CD4-positive, alpha-beta memory T cell (primary cell): ENCODE results near the gene IFNL4. TPM values are rescaled to one million over a fixed set of nuclear protein-coding genes. Genes with fewer than 3 reads are reported as not detected.
"Not testable (repeated sequence)": the region's sequence is repeated elsewhere in the genome, so short reads cannot be mapped to it uniquely, and the experiment has no call there.

ENCODE experiments used
- CTCF ChIA-PET: fragments of 350-600 bp; sonication (Branson Sonifier 250); formaldehyde crosslinking; loops from one replicate; lab custom pipeline; 2021; ENCODE audit warnings: inconsistent platforms; ENCODE audit not compliant: partially characterized antibody; lab: Charles Lee
- POLR2A ChIA-PET: fragments of 350-600 bp; sonication (Branson Sonifier 250); formaldehyde crosslinking; loops from one replicate; lab custom pipeline; 2021; ENCODE audit not compliant: partially characterized antibody; lab: Charles Lee
- DNase-seq, 5 donors: peaks; one replicate each; pipeline versions ENCODE4 v3.0.0 to v3.0.0-alpha.2; 2020 to 2022; ENCODE audit warnings: mixed read lengths in 1 of 5
- H3K27ac ChIP-seq: one replicate; pipeline ENCODE4 v1.7.0; 2013; ENCODE audit warnings: low read depth, low read length
- H3K27me3 ChIP-seq: 2 replicates; pipeline ENCODE4 v1.7.0; 2013; ENCODE audit warnings: mild to moderate bottlenecking, low read length, moderate library complexity; ENCODE audit not compliant: insufficient read depth
- H3K36me3 ChIP-seq: 2 replicates; pipeline ENCODE4 v1.7.0; 2013; ENCODE audit warnings: mild to moderate bottlenecking, low read length, moderate library complexity; ENCODE audit not compliant: insufficient read depth
- H3K4me1 ChIP-seq: 2 replicates; pipeline ENCODE4 v1.7.0; 2013; ENCODE audit warnings: mild to moderate bottlenecking, low read length, moderate library complexity; ENCODE audit not compliant: insufficient read depth
- H3K4me3 ChIP-seq, 2 donors: one replicate each; pipeline ENCODE4 v1.7.0; 2013; ENCODE audit warnings: low read length in 2 of 2, mild to moderate bottlenecking in 1 of 2
- H3K9me3 ChIP-seq, 2 donors: one replicate each; pipeline ENCODE4 v1.7.0; 2013; ENCODE audit warnings: low read length in 2 of 2, control low read depth in 1 of 2; ENCODE audit not compliant: control insufficient read depth in 1 of 2
- H3K27ac Mint-ChIP-seq, 7 donors: one replicate each; pipeline ENCODE4 v1.8.0; 2020 to 2021; ENCODE audit warnings: mixed read lengths in 7 of 7, mild to moderate bottlenecking in 6 of 7, inconsistent platforms in 3 of 7, moderate library complexity in 3 of 7
- H3K27me3 Mint-ChIP-seq, 2 donors: one replicate each; pipeline ENCODE4 v1.8.0; 2020 to 2021; ENCODE audit warnings: mixed read lengths in 2 of 2
- H3K36me3 Mint-ChIP-seq, 2 donors: one replicate each; pipeline ENCODE4 v1.8.0; 2020 to 2021; ENCODE audit warnings: mixed read lengths in 2 of 2, inconsistent platforms in 1 of 2, mild to moderate bottlenecking in 1 of 2
- H3K4me1 Mint-ChIP-seq, 4 donors: one replicate each; pipeline ENCODE4 v1.8.0; 2020 to 2021; ENCODE audit warnings: mixed read lengths in 4 of 4, mild to moderate bottlenecking in 1 of 4
- H3K4me3 Mint-ChIP-seq, 8 donors: one replicate each; pipeline ENCODE4 v1.8.0; 2020 to 2021; ENCODE audit warnings: mixed read lengths in 8 of 8, mild to moderate bottlenecking in 7 of 8, moderate library complexity in 6 of 8, inconsistent platforms in 3 of 8
- H3K9me3 Mint-ChIP-seq, 8 donors: one replicate each; pipeline ENCODE4 v1.8.0; 2020 to 2021; ENCODE audit warnings: mixed read lengths in 8 of 8, mild to moderate bottlenecking in 5 of 8, inconsistent platforms in 3 of 8, moderate library complexity in 1 of 8
- intact Hi-C: fragments of 100-400 bp; cut with micrococcal nuclease; formaldehyde crosslinking; loops from one replicate; pipeline ENCODE4 v1.15.1; 2023
- polyA plus RNA-seq, 2 donors: library from polyadenylated mRNA; unstranded; fragments of 300-500 nt; fragmentation: Illumina TruSeq; gene quantifications; one replicate each; pipeline ENCODE4 v1.2.3, GENCODE V29; 2021
- total RNA-seq, 2 experiments: library from RNA; stranded (reverse); gene quantifications; one replicate each; pipeline ENCODE4 v1.2.3, GENCODE V29; 2021

Gene IFNL4
- total and polyA plus RNA-seq, 4 experiments from 2014 or later = not detected

DNA sequence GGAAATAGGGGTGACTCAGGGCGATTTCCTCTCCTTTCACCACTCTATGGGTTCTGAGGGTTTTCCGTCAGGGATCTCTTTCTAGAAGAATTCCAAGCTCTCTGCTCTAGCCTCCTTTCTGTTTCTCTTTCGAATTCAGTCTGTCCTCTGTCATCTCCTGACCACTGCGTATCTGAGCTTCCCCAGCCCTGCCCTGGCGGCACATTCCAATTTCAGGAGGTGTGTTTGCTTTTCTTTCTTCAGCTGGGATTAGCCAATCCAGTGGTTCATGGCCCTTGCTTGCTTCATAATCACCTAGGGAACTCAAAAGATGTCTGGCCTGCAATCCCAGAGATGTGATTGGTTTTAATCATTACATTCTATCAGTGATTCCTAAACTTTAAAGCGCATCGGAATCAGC lies 28.9 kb upstream of the IFNL4 start:
- Histone ChIP-seq H3K9me3 (no peaks in the 10 kb centered on the region), H3K4me1 (no peaks in the 10 kb centered on the region), H3K4me3 (no peak overlapping the region), H3K27me3 (no peaks in the 10 kb centered on the region), H3K27ac (no peak overlapping the region), H3K36me3 (no peaks in the 10 kb centered on the region)
- no peaks in the 10 kb centered on the region for H3K4me1 Mint-ChIP-seq
- peaks cover 6% of the 10 kb centered on the region in 2 donors for H3K27me3 Mint-ChIP-seq
- intact Hi-C loops = no loop called here
- H3K9me3 Mint-ChIP-seq = peaks cover 0 to 11% (median 7%) of the 10 kb centered on the region in 8 donors
- H3K36me3 Mint-ChIP-seq = no peaks in the 10 kb centered on the region
- ChIA-PET POLR2A (no interaction called here), CTCF (no interaction called here)
- H3K27ac Mint-ChIP-seq = no peak overlapping the region
- H3K4me3 Mint-ChIP-seq = no peak overlapping the region
- no peak for DNase-seq

DNA sequence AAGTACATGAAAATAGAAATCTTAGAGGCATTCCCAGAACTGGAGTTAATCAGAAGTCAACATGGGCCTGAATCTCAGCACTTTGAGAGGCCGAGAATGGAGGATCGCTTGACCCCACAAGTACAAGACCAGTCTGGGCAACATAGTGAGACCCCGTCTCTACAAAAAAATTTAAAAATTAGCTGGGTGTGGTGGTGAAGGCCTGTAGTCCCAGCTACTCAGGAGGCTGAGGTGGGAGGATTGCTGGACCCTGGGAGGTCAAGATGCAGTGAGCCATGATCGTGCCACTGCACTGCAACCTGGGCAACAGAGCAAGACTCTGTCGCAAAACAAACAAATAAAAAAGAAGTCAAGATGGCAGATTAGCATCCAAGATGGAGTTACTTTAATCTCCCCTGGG lies 28.1 kb upstream of the IFNL4 start:
- Histone ChIP-seq H3K9me3 (no peaks in the 10 kb centered on the region), H3K4me1 (no peaks in the 10 kb centered on the region), H3K27ac (no peak overlapping the region), H3K36me3 (no peaks in the 10 kb centered on the region), H3K27me3 (no peaks in the 10 kb centered on the region), H3K4me3 (no peak overlapping the region)
- H3K4me1 Mint-ChIP-seq = no peaks in the 10 kb centered on the region
- peaks cover 0 to 5% (median 2%) of the 10 kb centered on the region in 8 donors for H3K9me3 Mint-ChIP-seq
- no peak overlapping the region for H3K4me3 Mint-ChIP-seq
- no peak for DNase-seq
- intact Hi-C loops = no loop called here
- H3K27ac Mint-ChIP-seq = no peak overlapping the region
- ChIA-PET CTCF (no interaction called here), POLR2A (no interaction called here)
- H3K36me3 Mint-ChIP-seq = no peaks in the 10 kb centered on the region
- peaks cover 3 to 6% of the 10 kb centered on the region in 2 donors for H3K27me3 Mint-ChIP-seq

GRCh38 chr19:39275578-39275977 lies 26.9 kb upstream of the IFNL4 start:
- intact Hi-C loops = no loop called here
- peaks cover 0 to 4% (median 0%) of the 10 kb centered on the region in 8 donors for H3K9me3 Mint-ChIP-seq

DNA sequence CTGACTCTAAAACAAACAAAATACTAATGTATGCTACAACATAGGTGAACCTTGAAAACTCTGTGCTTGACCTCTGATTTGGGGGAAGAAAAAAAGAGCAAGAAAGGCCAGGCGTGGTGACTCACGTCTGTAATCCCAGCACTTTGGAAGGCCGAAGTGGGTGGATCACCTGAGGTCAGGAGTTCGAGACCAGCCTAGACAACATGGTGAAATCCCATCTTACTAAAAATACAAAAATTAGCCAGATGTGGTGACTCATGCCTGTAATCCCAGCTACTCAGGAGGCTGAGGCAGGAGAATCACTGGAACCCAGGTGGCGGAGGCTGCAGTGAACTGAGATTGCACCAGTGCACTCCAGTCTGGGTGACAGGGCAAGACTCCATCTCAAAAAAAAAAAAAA lies 25.2 kb upstream of the IFNL4 start:
- H3K27me3 Mint-ChIP-seq, H3K4me1 ChIP-seq, POLR2A ChIA-PET, DNase-seq, H3K9me3 Mint-ChIP-seq, H3K36me3 Mint-ChIP-seq, H3K4me3 ChIP-seq, CTCF ChIA-PET, H3K4me3 Mint-ChIP-seq, H3K36me3 ChIP-seq, H3K9me3 ChIP-seq, H3K27ac ChIP-seq, intact Hi-C loops, H3K27me3 ChIP-seq, H3K4me1 Mint-ChIP-seq: not testable (repeated sequence)
- H3K27ac Mint-ChIP-seq = peak overlapping the region in 1 of 7 donors; percentile 23

More at GRCh38 chr19:39275578-39275977, 26.9 kb upstream of the IFNL4 start:
- Mint-ChIP-seq H3K36me3 (no peaks in the 10 kb centered on the region), H3K27ac (peak overlapping the region in 1 of 7 donors; percentile 38), H3K4me3 (no peak overlapping the region), H3K27me3 (peaks cover 6 to 8% of the 10 kb centered on the region in 2 donors), H3K4me1 (no peaks in the 10 kb centered on the region)
- no peak for DNase-seq
- Histone ChIP-seq H3K4me3 (no peak overlapping the region), H3K4me1 (no peaks in the 10 kb centered on the region), H3K27me3 (no peaks in the 10 kb centered on the region), H3K9me3 (no peaks in the 10 kb centered on the region), H3K27ac (no peak overlapping the region), H3K36me3 (no peaks in the 10 kb centered on the region)
- CTCF ChIA-PET = no interaction called here
- POLR2A ChIA-PET = no interaction called here

DNA sequence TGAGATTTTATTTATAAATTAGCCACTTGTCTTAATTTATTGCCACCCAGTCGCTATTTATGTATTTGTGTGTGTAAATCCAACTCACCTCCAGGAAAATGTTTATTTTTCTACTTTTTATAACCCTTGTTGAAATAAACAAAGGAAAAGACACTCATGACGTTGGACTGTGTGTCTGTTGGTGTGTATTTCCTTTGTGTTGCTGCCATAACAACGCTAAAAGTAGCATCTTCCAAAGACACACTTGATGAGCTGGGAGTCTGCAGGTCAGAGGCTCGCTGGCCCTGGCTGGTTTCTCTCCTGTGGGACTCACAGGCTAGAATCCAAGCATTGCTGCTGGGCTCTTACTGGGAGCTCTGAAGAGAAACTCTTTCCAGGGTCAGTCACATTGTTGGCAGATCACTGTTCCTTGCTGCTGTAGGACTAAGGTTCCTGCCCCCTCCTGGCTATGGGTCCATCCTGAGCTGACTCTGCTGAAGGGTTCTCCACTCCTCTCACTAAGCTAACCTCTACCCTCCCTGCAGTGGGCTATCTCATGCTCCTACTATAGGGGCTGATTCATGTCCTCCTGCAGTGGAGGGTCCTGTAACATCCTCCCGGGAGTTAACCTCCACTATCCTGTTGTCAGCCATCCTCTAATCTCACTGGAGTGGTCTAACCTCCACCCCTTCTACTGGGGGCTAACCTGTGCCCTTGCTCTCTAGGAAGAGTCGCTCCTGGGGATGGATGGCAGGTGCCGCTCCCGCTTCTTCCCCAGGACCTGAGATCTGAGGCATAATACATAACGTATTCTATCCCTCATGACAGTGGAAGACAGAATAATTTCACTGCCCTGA lies 21.6 kb upstream of the IFNL4 start:
- Mint-ChIP-seq H3K27ac (no peak overlapping the region), H3K4me3 (no peak overlapping the region)

GRCh38 chr19:39269369-39269768 lies 20.7 kb upstream of the IFNL4 start:
- DNase-seq, H3K9me3 ChIP-seq, H3K4me3 Mint-ChIP-seq, H3K27ac Mint-ChIP-seq, H3K4me1 ChIP-seq, H3K36me3 Mint-ChIP-seq, H3K4me3 ChIP-seq, H3K27ac ChIP-seq, H3K36me3 ChIP-seq, H3K9me3 Mint-ChIP-seq, intact Hi-C loops, CTCF ChIA-PET, H3K4me1 Mint-ChIP-seq, H3K27me3 ChIP-seq, H3K27me3 Mint-ChIP-seq, POLR2A ChIA-PET: not testable (repeated sequence)

More for the DNA sequence above, 21.6 kb upstream of the IFNL4 start:
- Histone ChIP-seq H3K36me3 (no peaks in the 10 kb centered on the region), H3K9me3 (no peaks in the 10 kb centered on the region), H3K27me3 (no peaks in the 10 kb centered on the region), H3K4me3 (no peak overlapping the region), H3K27ac (no peak overlapping the region), H3K4me1 (no peaks in the 10 kb centered on the region)
- Mint-ChIP-seq H3K27me3 (peaks cover 8% of the 10 kb centered on the region in 2 donors), H3K4me1 (no peaks in the 10 kb centered on the region), H3K36me3 (no peaks in the 10 kb centered on the region), H3K9me3 (no peaks in the 10 kb centered on the region)
- CTCF ChIA-PET = no interaction called here
- DNase-seq = no peak
- intact Hi-C loops = no loop called here
- POLR2A ChIA-PET = no interaction called here

DNA sequence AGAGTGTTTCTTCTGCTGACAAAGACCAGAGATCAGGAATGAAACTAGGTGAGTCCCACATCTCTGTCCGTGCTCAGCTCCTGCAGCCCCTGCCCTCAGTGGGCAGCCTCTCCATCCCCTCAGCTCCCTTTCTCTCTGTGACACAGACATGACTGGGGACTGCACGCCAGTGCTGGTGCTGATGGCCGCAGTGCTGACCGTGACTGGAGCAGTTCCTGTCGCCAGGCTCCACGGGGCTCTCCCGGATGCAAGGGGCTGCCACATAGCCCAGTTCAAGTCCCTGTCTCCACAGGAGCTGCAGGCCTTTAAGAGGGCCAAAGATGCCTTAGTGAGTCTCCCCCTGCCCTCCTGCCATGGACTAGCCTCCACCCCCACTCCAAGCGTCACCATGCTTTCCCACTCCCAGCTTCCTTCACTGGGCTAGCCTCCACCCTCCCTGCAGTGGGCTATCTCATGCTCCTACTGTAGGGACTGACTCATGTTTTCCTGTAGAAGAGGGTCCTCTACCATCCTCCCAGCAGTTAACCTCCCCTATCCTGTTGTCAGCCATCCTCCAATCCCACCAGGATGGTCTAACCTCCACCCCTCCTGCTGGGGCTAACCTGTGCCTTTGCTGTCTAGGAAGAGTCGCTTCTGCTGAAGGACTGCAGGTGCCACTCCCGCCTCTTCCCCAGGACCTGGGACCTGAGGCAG lies 20.0 kb upstream of the IFNL4 start:
- H3K4me3 ChIP-seq, H3K4me3 Mint-ChIP-seq, DNase-seq, H3K27me3 ChIP-seq, POLR2A ChIA-PET, H3K4me1 ChIP-seq, intact Hi-C loops, H3K9me3 Mint-ChIP-seq, H3K9me3 ChIP-seq, H3K36me3 Mint-ChIP-seq, CTCF ChIA-PET, H3K4me1 Mint-ChIP-seq, H3K36me3 ChIP-seq, H3K27ac ChIP-seq: not testable (repeated sequence)
- peaks cover 11 to 12% of the 10 kb centered on the region in 2 donors for H3K27me3 Mint-ChIP-seq
- H3K27ac Mint-ChIP-seq = peak overlapping the region in 1 of 7 donors; percentile 61
